Measurements from ENCODE around the gene GPC6. TPM values are rescaled to one million over a fixed set of nuclear protein-coding genes. Genes with fewer than 3 reads are reported as not detected.

GPC6 gene
- total RNA-seq, 1 donor from 2014 or later, result 5.5 TPM

GRCh38 chr13:93922063-93922855 lies 695.7 kb downstream of the GPC6 start:
- FAIRE-seq (no peak), DNase-seq (ENCODE audit: low read depth) (no peak)
- TF ChIP-seq CTCF (IDR thresholded peaks at IDR 0.05; ENCODE audit: insufficient read depth, low read length, severe bottlenecking), result no peak
- Histone ChIP-seq H3K4me3 (ENCODE audit: low read depth, low read length) (no peak overlapping the region), H3K36me3 (ENCODE audit: control insufficient read depth, insufficient read depth, low read length) (no peaks in the 10 kb centered on the region), H3K27me3 (ENCODE audit: control insufficient read depth, insufficient read depth, low read length) (no peaks in the 10 kb centered on the region)

GRCh38 chr13:93925990-93926389 lies 699.4 kb downstream of the GPC6 start:
- Histone ChIP-seq H3K27me3 (ENCODE audit: control insufficient read depth, insufficient read depth, low read length) (no peaks in the 10 kb centered on the region), H3K4me3 (ENCODE audit: low read depth, low read length) (no peak overlapping the region), H3K36me3 (ENCODE audit: control insufficient read depth, insufficient read depth, low read length) (no peaks in the 10 kb centered on the region)
- FAIRE-seq (no peak), DNase-seq (ENCODE audit: low read depth) (no peak)
- TF ChIP-seq CTCF (IDR thresholded peaks at IDR 0.05; ENCODE audit: insufficient read depth, low read length, severe bottlenecking), result no peak

- no peak for TF ChIP-seq CTCF (IDR thresholded peaks at IDR 0.05; ENCODE audit: insufficient read depth, low read length, severe bottlenecking)
- FAIRE-seq (no peak), DNase-seq (ENCODE audit: low read depth) (no peak)
- Histone ChIP-seq H3K27me3 (ENCODE audit: control insufficient read depth, insufficient read depth, low read length) (no peaks in the 10 kb centered on the region), H3K4me3 (ENCODE audit: low read depth, low read length) (no peak overlapping the region), H3K36me3 (ENCODE audit: control insufficient read depth, insufficient read depth, low read length) (no peaks in the 10 kb centered on the region)
Measured at GRCh38 chr13:93926425-93926824, 699.8 kb downstream of the GPC6 start.

DNA sequence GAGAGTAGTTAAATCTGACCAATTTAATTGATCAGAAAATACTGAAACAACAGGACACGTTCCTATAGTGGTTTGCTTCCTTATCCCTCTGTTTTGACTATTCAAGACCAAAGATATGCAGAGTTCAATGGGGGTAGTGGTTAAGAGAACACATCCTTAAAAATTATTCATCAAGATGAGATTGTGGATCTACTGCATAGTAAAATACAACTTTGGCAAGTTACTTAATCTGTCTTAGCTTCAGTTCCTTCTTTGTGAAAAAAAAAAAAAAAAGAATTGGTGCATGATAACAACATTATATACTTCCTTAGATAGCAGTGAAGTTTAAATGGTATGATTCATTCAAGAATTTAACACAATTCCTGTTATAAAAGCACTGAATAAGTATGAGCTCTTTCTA lies 700.8 kb downstream of the GPC6 start:
- Histone ChIP-seq H3K4me3 (ENCODE audit: low read depth, low read length) (no peak overlapping the region), H3K36me3 (ENCODE audit: control insufficient read depth, insufficient read depth, low read length) (no peaks in the 10 kb centered on the region), H3K27me3 (ENCODE audit: control insufficient read depth, insufficient read depth, low read length) (no peaks in the 10 kb centered on the region)
- FAIRE-seq (no peak), DNase-seq (ENCODE audit: low read depth) (no peak)
- TF ChIP-seq CTCF (IDR thresholded peaks at IDR 0.05; ENCODE audit: insufficient read depth, low read length, severe bottlenecking), result no peak

DNA sequence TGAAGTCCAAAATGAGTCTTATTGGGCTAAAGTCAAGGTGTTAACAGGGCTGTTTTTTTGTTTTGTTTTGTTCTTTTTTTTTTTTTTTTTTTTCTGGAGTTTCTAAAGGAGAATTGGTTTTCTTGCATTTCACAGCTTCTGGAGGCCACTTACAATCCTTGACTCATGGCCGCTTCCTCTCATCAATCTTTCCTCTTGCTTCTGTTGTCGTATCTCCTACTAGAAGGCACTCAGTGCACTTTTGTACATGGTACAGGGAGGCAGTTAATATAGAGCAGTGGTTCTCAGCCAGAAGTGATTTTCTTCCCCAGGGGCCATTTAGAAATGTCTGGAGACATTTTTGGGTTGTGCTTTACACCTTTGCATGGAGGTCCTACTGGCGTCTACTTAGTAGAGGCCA lies 706.3 kb downstream of the GPC6 start:
- H3K36me3 ChIP-seq (ENCODE audit: control insufficient read depth, insufficient read depth, low read length), result no peaks in the 10 kb centered on the region
- no peak for FAIRE-seq

More for the DNA sequence above, 706.3 kb downstream of the GPC6 start:
- no peaks in the 10 kb centered on the region for H3K27me3 ChIP-seq (ENCODE audit: control insufficient read depth, insufficient read depth, low read length)
- no peak for TF ChIP-seq CTCF (IDR thresholded peaks at IDR 0.05; ENCODE audit: insufficient read depth, low read length, severe bottlenecking)
- no peak overlapping the region for H3K4me3 ChIP-seq (ENCODE audit: low read depth, low read length)
- DNase-seq (ENCODE audit: low read depth), result no peak
